GM12892 (cell line): ENCODE measurements around the gene SLC12A9.
"Not testable (repeated sequence)": the region's sequence is repeated elsewhere in the genome, so short reads cannot be mapped to it uniquely, and the experiment has no call there.

Experiments used
- DNase-seq: peaks from one replicate; pipeline ENCODE4 v3.0.0; 2011; ENCODE audit not compliant: insufficient read length
- FAIRE-seq: peaks from 2 replicates; lab custom pipeline; 2011; peaks lifted over from hg19 to GRCh38; lab: Jason Lieb, UNC
- POLR2A ChIP-seq: IDR thresholded peaks from 2 replicates; pipeline ENCODE4 v1.6.1; 2011; ENCODE audit warnings: low read depth, low read length, control low read depth
- POLR2AphosphoS5 ChIP-seq: IDR thresholded peaks from 2 replicates; pipeline ENCODE4 v1.6.1; 2011; ENCODE audit warnings: low read depth, low read length, control low read depth
- TAF1 ChIP-seq: IDR thresholded peaks from 2 replicates; pipeline ENCODE4 v1.6.1; 2011; ENCODE audit warnings: low read depth, mild to moderate bottlenecking, control low read depth, low read length, borderline replicate concordance

SLC12A9 gene

DNA sequence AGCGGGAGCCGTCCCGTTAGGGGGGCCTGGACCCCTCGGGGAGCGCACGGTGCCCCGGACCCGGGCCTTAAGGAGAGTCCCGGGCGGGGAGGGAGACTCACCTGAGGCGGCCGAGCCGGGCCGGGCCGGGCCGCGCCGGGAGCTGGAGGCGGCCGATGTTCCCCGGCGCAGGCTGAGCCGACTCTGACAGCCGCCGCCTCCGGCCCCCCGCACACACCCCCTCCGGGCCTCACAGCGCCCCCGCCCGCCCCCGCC lies 43.1 kb downstream of the SLC12A9 start, which contains the start of gene ACHE:
Gene ACHE (minus strand): TSS at position 188 of the 255 bp plus-strand sequence. CDS start 1,656 bp downstream, outside the sequence.
- no peak for FAIRE-seq
- TF ChIP-seq TAF1 (no peak), POLR2A (no peak), POLR2AphosphoS5 (no peak)
- DNase-seq, result no peak

DNA sequence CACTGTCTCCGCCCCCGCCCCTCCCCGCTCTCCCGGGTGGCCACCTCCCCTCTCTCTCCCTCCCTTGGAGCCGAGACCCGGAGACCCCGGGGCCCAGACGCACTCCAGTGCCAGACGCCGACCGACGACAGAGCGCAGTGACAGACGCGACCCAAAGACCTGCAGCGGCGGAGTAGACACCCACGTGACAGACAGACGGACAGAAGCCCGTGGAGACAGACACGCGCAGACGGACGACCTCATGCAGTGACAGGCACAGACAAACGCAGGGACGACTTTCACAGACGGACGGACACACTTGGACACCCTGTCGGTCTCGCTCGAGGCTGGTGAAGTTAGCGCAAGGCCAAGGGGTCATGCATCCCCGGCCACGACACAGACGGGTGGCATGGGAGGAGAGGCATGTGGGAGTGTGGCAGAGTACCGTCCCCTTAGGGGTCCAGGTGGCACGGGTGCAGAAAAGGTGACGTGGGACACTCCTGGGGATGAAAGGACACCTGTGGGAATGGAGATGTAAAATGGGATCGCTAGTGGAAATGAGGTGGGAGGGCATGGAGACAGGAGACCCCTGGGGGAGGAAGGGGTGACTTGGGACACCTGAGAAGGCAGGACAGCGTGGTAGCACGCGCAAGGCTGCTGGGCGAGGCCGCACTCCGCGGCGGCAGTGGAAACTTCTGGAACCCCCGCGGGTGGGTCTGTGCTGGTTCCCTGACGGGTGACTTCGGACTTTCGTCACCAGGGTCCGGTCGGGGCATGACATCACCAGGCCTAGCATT lies 43.6 kb downstream of the SLC12A9 start:
- TF ChIP-seq TAF1 (no peak), POLR2A (no peak), POLR2AphosphoS5 (no peak)
- DNase-seq (no peak), FAIRE-seq (peak; percentile 56)

DNA sequence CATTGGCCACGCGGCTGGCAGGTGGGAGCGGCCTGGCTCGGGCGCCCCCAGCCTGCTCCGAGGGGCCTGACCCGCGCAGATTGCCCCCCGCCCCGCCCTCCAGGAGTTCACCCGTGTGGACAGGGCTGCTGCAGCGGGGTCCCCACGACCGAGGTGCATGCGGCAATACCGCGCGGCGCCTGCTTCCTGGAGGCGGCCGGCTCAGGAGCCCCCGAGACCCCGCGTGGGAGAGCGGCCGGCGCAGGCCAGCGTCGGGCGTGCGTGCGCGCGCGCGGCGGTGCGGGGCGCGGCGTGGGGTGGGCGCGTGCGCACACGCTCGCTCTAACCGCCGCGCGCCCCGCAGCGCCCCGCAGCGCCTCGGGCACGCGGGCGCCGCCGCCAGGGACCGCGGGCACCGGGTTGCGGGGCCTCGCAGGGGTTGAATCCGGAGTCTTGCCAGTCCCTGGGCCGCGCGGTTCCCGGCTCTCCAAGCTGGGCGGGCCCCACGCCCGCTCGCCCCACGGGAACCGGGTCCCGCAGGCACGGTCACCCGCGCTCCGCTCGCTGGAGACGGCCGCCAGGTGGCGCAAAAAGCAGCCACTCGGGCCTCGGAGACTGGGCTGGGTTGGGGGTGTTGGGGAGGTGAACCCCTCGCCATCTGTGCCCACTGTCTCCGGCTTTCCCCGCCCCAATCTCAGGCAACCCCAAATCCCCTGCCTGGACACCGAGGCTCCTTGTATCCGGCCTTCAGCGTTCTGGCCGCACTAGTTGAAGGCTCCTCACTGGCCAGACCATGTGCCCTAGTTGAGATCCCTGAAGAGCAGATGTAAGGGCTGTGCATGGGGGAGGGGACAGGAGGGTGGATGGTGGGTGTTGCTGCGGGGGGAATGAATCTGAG lies 44.5 kb downstream of the SLC12A9 start:
- TF ChIP-seq TAF1, result no peak
- no peak for TF ChIP-seq POLR2AphosphoS5
- no peak for TF ChIP-seq POLR2A
- DNase-seq (no peak), FAIRE-seq (peak; percentile 40)

DNA sequence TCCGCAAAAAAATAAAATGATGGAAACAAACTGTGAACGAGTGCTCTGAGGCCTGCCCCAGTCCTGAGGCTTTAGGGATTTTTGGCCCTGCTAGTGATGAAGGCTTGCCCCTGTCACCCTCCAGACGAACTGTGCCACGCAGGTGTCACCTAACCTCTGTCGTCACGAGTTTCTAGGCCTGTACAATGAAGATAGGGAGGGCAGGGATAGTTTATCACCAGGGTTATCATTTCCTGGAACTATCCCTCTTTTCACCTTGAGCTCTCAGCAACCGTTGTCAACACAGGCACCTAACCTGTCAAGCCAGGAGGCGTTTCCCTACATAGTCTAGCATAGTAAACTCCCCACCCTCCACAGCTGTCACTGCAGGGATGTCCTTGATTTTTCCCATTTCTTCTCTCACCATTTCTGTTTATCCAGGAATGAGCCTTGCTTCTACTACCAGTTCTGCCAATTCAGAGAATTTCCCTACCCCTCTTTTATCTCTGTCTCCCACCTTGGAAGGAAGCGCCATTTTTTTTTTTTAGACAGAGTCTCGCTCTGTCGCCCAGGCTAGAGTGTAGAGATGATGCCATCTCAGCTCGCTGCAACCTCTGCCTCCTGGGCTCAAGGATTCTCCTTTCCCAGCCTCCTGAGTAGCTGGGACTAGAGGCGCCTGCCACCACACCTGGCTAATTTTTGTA lies 45.4 kb downstream of the SLC12A9 start:
- TF ChIP-seq TAF1, result no peak
- TF ChIP-seq POLR2AphosphoS5, result no peak
- no peak for TF ChIP-seq POLR2A
- no peak for FAIRE-seq
- DNase-seq, result no peak

DNA sequence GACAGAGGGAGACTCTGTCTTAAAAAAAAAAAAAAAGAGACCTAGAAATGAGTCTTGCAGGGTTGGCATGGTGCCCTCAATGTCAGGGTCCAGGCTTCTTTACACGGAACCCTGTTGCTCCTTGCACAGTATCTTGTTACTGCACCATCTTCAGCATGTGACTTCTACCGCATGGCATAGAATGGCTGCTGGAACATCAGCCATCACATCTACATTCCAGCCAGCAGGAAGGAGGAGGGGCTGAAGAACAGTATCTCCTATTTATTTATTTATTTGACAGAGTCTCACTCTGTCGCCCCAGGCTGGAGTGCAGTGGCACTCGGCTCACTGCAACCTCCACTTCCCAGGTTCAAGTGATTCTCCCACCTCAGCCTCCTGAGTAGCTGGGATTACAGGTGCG lies 46.9 kb downstream of the SLC12A9 start:
- FAIRE-seq (no peak), DNase-seq (no peak)
- TF ChIP-seq POLR2A (no peak), TAF1 (no peak), POLR2AphosphoS5 (no peak)

DNA sequence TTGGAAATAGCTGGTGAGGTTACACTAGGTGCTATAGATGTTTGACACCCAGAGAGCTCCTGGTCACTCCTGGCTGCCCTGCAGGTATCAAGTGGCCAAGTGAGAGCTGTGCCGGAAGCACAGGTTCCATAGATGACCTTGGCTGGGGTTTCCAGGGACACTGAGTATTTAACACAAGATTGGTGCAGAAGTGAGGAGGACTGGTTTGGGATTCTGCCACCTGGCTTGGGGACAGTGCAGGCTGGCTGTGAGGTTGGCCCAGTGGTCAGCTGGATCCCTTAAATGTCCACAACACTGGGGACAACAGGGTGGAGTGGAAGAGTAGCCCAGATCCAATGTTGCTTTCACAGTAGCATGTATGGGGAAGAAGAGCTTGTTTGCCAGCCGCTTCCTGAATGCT lies 48.5 kb downstream of the SLC12A9 start:
- DNase-seq (no peak), FAIRE-seq (no peak)
- TF ChIP-seq POLR2A, result no peak
- TF ChIP-seq TAF1, result no peak
- TF ChIP-seq POLR2AphosphoS5, result no peak

DNA sequence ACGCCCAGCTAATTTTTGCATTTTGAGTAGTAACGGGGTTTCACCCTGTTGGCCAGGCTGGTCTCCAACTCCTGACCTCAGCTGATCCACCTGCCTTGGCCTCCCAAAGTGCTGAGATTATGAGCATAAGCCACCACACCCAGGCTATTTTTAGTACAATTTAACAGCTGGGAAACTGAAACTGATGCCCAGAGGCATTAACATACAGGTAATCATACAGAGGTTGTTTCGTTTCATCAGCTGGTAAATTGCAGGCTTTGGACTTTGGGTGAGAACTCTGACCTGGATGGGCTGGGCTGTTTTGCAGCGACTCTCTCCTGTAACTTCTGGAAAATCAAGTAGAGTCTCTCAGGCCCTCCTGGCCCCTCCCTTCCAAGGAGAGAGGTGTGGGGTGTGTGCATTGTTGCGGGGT lies 49.4 kb downstream of the SLC12A9 start:
- no peak for FAIRE-seq
- TF ChIP-seq POLR2A, result no peak
- TF ChIP-seq POLR2AphosphoS5, result no peak
- TF ChIP-seq TAF1, result no peak
- no peak for DNase-seq

DNA sequence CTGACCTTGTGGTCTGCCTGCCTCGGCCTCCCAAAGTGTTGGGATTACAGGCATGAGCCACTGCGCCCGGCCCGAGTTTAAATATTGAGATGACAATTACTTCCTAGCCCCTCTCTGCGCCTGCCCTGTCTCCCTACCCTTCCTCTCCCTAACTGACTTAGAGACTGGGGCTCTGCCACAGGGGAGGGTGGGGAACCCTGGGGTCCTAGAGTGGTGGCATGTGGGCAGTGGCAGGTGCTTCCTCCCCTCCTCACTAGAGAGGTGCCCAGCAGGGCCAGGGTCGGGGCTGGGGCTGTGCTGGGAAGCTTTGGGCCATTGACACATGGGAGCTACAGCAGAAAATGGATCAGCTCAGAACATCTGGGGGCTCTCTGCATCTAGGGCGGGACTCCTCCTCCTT lies 50.1 kb downstream of the SLC12A9 start:
- no peak for DNase-seq
- TF ChIP-seq TAF1 (no peak), POLR2A (no peak), POLR2AphosphoS5 (no peak)
- no peak for FAIRE-seq

DNA sequence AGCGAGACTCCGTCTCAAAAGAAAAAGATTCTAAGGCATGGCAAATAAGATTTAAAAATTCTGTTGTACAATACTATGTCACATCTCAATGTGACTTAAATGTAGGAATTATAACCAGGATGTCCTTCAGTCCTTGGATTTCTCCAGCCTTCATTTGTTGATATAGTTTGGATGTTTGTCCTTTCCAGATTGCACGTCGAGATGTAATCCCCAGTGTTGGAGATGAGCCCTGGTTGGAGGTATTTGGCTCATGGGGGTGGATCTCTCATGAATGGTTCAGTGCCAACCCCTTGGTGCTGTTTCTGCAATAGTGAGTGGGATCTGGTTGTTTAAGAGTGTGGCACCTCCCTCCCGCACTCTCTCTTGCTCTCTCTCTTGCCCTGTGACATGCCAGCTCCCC lies 56.0 kb downstream of the SLC12A9 start:
- FAIRE-seq, result no peak
- no peak for TF ChIP-seq TAF1
- no peak for TF ChIP-seq POLR2AphosphoS5
- TF ChIP-seq POLR2A, result no peak
- DNase-seq, result no peak

DNA sequence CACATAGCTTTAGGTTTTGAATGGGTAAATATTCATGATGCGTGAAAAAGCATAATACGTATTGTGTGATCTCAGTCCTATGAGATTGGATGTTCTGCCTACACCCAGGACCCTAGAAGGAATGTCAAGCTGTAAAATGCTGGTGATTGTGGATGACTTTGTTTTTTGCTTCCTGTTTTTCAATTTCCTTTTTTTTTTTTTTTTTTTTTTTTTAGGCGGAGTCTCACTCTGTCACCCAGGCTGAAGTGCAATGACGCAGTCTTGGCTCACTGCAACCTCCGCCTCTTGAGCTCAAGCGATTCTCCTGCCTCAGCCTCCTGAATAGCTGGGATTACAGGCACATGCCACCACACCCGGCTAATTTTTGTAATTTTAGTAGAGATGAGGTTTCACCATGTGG lies 57.9 kb downstream of the SLC12A9 start:
- not testable (repeated sequence) for DNase-seq, FAIRE-seq

DNA sequence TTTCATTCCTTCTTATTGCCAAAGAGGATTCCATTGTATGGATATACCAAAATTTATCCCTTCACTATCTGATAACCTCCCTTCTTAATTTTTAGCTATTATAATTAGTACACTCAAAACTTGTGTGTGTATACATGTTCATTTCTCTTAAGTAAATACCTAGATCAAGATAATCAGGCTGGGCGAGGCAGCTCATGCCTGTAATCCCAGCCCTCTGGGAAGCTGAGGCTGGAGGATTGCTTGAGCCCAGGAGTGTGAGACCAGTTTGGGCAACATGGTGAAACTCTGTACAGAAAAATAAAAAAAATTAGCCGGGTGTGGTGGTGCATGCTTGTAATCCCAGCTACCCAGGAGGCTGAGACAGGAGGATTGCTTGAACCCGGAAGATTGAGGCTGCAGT lies 59.0 kb downstream of the SLC12A9 start:
- DNase-seq, result no peak
- FAIRE-seq, result no peak
- TF ChIP-seq TAF1, result no peak
- no peak for TF ChIP-seq POLR2A
- TF ChIP-seq POLR2AphosphoS5, result no peak
